Stimulated activated naive CD4-positive, alpha-beta T cell (primary cell): ENCODE results near the gene ADAT3.

Source experiments
- DNase-seq, 6 experiments: peaks; one replicate each; lab custom pipeline; 2025; lab: John Stamatoyannopoulos, UW

ADAT3 gene

DNA sequence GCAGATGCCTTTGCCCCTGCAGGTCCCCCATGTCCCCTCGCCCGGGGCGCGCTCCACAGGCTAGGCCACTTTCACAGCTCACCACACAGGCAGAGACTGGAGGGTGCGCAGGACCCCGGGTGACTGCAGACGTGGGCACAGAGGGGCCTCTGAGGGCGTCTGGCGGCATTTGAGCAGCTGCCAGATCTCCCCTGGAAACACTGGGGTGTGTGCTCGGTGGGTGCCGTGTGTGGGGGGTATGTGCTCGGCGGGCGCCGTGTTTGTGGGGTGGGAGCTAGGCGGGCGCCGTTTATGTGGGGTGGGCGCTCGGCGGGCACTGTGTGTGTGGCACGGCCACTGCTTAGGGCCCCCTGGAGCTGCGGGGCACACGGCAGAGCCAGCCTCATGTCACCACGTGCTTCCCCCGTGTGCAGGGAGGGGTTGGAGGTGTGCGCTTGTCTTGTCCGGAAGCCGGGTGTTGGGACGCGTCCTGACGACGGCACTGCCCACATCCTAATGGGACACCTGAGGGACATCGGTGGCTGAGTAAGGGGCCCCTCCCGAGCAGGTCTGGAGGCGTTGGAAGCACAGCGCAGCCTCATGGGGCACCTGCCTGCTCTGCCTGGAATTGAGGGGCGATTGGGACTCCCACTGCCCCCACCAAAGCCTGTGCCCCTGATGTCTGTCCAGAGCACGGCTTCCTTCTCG is 52.5 kb downstream of the ADAT3 start:
- no peak for DNase-seq

DNA sequence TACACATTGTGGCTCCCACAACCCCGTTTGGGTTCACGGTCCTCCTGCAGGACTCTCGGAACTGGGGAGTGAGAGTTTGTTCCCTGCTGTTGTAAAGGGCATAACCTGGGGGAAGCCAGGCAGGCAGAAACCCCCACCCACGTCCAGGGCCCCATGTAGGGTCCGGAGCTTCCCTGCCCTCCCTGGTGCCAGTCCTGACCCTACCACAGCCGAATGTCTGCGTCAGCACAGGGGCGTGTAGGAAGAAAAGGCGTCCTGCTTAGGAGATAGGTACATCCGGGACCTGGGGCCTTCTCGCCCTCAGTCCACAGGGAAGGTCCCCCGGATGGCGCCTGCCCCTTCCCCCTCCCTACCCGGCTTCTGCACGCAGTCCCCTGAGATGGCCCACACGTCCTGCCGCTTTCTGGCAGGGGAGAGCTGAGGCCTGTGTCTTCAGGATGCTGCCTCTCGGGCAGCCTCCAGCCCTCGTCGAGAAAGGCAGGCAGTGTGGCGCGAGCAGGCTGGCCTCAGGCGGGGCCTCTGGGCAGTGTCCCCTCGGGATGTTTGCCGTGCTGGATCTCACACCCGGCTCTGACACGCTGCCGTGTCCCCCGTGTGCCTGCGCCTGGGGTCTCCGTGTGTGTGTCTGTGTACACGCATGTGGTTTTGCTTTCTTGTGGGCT is 54.9 kb downstream of the ADAT3 start:
- no peak for DNase-seq

DNA sequence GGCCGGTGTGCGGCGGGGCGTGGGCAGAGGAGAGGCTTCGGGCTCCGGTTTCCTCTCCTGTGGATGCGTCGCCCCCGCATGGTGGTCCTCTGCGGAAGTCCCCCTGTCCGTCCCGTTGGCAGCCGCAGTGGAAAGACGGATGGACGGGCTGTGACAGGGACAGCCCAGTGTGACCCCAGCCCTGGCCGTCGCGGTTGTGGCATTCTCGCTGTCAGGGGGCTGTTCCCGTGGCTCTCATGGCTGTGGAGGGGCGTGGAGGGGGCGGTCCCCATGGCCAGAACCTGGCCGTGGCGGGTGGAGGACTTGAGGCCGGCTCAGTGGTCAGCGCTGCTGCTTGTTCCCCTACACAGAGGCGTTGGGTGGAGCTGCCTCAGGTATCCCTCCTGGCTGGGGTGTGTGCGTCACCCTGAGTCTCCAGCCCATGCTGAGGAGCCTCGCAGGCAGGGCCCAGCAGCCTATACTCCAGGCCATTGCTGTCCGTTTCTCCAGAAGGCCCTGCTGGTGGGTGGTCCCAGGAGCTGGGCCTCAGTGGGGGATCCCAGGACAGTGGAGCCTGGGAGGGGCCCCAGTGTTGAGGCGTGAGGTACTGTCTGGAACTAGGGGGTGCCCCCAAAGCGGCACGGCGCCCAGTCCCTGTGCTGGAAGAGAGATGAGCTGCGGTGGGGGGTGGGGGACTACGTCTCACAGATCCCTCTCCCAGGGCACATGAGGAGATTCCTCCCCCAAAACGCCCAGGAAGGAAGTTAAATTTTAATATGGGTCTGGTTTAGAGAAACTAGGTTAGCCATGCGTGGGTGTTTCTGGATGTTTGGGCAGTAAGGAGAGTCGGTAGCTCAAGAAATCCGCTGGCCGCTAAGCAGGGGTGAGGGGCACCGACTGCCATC is 56.0 kb downstream of the ADAT3 start:
- DNase-seq, result no peak

DNA sequence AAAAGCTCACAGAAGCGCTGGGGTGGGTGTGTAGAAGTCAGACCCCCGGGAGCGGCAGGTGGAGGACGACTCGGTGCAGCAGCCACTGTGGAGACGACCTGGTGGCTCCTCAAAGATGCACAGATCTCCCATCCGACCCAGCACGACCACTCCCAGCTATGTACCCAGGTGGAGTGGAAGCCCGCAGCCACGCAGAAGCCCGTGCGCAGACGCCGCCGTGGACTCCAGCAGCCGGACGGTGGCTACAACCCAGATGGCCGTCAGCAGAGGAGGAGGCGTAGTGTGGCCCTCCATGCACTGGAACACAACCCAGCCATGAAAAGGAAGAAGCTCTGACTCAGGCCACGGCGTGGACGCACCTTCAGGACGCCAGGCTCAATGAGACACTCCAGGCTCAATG is 57.5 kb downstream of the ADAT3 start:
- no peak for DNase-seq
